Measurements from ENCODE around the gene SYT1. TPM values are rescaled to one million over a fixed set of nuclear protein-coding genes. Genes with fewer than 3 reads are reported as not detected.

Gene SYT1
- total and polyA plus RNA-seq, 2 of the 8 experiments (the other 6 are each of a cell fraction or from before 2014, with no cell fraction given): 11.0 to 34.6 TPM

- TF ChIP-seq SUZ12 (IDR thresholded peaks at IDR 0.05; ENCODE audit: low read length) (no peak), HDAC6 (IDR thresholded peaks at IDR 0.05; ENCODE audit: low read depth, low read length) (no peak), GTF2F1 (IDR thresholded peaks at IDR 0.05; ENCODE audit: borderline replicate concordance, low read depth, low read length) (no peak), YY1 (IDR thresholded peaks at IDR 0.05; ENCODE audit: low read depth, low read length) (no peak), KDM4A (IDR thresholded peaks at IDR 0.05; ENCODE audit: low read depth, low read length, severe bottlenecking) (no peak), SP2 (IDR thresholded peaks at IDR 0.05; ENCODE audit: low read length) (no peak), TAF7 (optimal IDR thresholded peaks at IDR 0.05; ENCODE audit: borderline replicate concordance, low read depth, low read length) (no peak), SIN3A (conservative IDR thresholded peaks at IDR 0.05 in 1 of 2, IDR thresholded peaks at IDR 0.05 in 1 of 2; ENCODE audit: low read depth in 1 of 2, low read length in 2 of 2) (no peak), EGR1 (IDR thresholded peaks at IDR 0.05; ENCODE audit: borderline replicate concordance, low read depth, low read length) (no peak), CREB1 (IDR thresholded peaks at IDR 0.05) (no peak)
- POLR2A ChIA-PET (ENCODE audit: partially characterized antibody): no interaction called here
- no peak overlapping the region for H2BK15ac ChIP-seq (ENCODE audit: low read length)
- H3K36me3 ChIP-seq (ENCODE audit: control insufficient read depth in 2 of 4, insufficient read depth in 4 of 4, low read length in 3 of 4): no peaks in the 10 kb centered on the region; a peak in 1 of 8 replicates
- no peaks in the 10 kb centered on the region for H3K79me1 ChIP-seq (ENCODE audit: low read depth, low read length)
- FAIRE-seq (no peak), DNase-seq (ENCODE audit: low read depth in 1 of 2, low spot score in 2 of 2) (no peak)
- H2AK5ac ChIP-seq (ENCODE audit: low read depth, low read length): no peak overlapping the region
- H3K23ac ChIP-seq (ENCODE audit: insufficient read length): peak overlapping the region; percentile 47
- no peak overlapping the region for H3K4ac ChIP-seq (replicated peaks; ENCODE audit: insufficient read length, low read depth, low read length)
- no peak overlapping the region for H3K9ac ChIP-seq (replicated peaks in 1 of 4; ENCODE audit: extremely low read depth in 1 of 4, low read depth in 3 of 4, low read length in 3 of 4)
- no peaks in the 10 kb centered on the region for H3K23me2 ChIP-seq (ENCODE audit: low read depth, low read length)
- 86% methylated on average over 7 of the region's 7 CpGs; no CpG with 5 or more reads in 1 of the 2 experiments for WGBS, 2 experiments (ENCODE audit: extremely low coverage in 1 of 2, insufficient coverage in 1 of 2, insufficient read length in 1 of 2, insufficient replicate concordance in 2 of 2, low coverage in 1 of 2, low lambda C conversion rate in 2 of 2, missing lambda C conversion rate in 1 of 2)
- no peak overlapping the region for H3K18ac ChIP-seq (ENCODE audit: extremely low read depth, low read length)
- no peak overlapping the region for H2BK120ac ChIP-seq (replicated peaks; ENCODE audit: low read depth, low read length)
- H3K27me3 ChIP-seq (replicated peaks in 1 of 4; ENCODE audit: control insufficient read depth in 3 of 4, extremely low read depth in 1 of 4, insufficient read depth in 3 of 4, low read length in 3 of 4): no peaks in the 10 kb centered on the region
- no peaks in the 10 kb centered on the region for H3K79me2 ChIP-seq (ENCODE audit: control insufficient read depth in 1 of 2, insufficient read depth in 2 of 2, low read length in 2 of 2)
- no peak overlapping the region for H3K27ac ChIP-seq (ENCODE audit: low read depth, low read length)
- H4K20me1 ChIP-seq (replicated peaks in 1 of 2; ENCODE audit: control insufficient read depth in 1 of 2, insufficient read depth in 2 of 2, low read length in 2 of 2): no peaks in the 10 kb centered on the region
- no peak overlapping the region for H4K91ac ChIP-seq (replicated peaks; ENCODE audit: insufficient read length, low read length)
- no peak overlapping the region for H3K4me2 ChIP-seq (ENCODE audit: insufficient read depth in 1 of 2, low read depth in 2 of 2, low read length in 2 of 2)
- CTCF ChIA-PET (ENCODE audit: partially characterized antibody): interaction anchor here (0.7 kb wide), 2 partner anchors 12 to 61 kb away, joined by 3 to 5 read pairs; no protein-coding TSS in a partner anchor
- no peak overlapping the region for H4K8ac ChIP-seq (ENCODE audit: extremely low read depth, insufficient read depth, low read length)
- no peak overlapping the region for H4K5ac ChIP-seq (ENCODE audit: insufficient read length, low read depth, low read length)
- H2AFZ ChIP-seq (ENCODE audit: low read length): no peak overlapping the region
- no peak overlapping the region for H3K56ac ChIP-seq (replicated peaks; ENCODE audit: insufficient read length, low read depth, low read length)
- peaks cover 0 to 9% (median 3%) of the 10 kb centered on the region in 4 experiments; a peak in 2 of 7 replicates for H3K4me1 ChIP-seq (replicated peaks in 1 of 4; ENCODE audit: control insufficient read depth in 3 of 4, insufficient read depth in 4 of 4, low read length in 3 of 4)
- no peak overlapping the region for H2BK12ac ChIP-seq (ENCODE audit: low read depth, low read length)
- no peaks in the 10 kb centered on the region for H3K9me3 ChIP-seq (ENCODE audit: insufficient read depth in 2 of 2, low read depth in 1 of 2, low read length in 1 of 2)
- no peak overlapping the region for H3K4me3 ChIP-seq (ENCODE audit: extremely low read depth in 1 of 4, insufficient read depth in 2 of 4, low read depth in 3 of 4, low read length in 4 of 4)
- H3K14ac ChIP-seq (ENCODE audit: insufficient read length): peak overlapping the region; percentile 42
- H2BK20ac ChIP-seq (ENCODE audit: low read length): no peak overlapping the region
- no peak overlapping the region for H2BK5ac ChIP-seq (ENCODE audit: low read depth, low read length)
Measured at GRCh38 chr12:79233341-79233781, 368.8 kb downstream of the SYT1 start.

Data from H1 (cell line).